ENCODE results near the gene PCDHGA7. TPM values are rescaled to one million over a fixed set of nuclear protein-coding genes. Genes with fewer than 3 reads are reported as not detected.
"Not testable (repeated sequence)": the region's sequence is repeated elsewhere in the genome, so short reads cannot be mapped to it uniquely, and the experiment has no call there.

The PCDHGA7 gene
- polyA plus RNA-seq, 4 donors = 0.30 to 0.32 TPM; not detected in 2

DNA sequence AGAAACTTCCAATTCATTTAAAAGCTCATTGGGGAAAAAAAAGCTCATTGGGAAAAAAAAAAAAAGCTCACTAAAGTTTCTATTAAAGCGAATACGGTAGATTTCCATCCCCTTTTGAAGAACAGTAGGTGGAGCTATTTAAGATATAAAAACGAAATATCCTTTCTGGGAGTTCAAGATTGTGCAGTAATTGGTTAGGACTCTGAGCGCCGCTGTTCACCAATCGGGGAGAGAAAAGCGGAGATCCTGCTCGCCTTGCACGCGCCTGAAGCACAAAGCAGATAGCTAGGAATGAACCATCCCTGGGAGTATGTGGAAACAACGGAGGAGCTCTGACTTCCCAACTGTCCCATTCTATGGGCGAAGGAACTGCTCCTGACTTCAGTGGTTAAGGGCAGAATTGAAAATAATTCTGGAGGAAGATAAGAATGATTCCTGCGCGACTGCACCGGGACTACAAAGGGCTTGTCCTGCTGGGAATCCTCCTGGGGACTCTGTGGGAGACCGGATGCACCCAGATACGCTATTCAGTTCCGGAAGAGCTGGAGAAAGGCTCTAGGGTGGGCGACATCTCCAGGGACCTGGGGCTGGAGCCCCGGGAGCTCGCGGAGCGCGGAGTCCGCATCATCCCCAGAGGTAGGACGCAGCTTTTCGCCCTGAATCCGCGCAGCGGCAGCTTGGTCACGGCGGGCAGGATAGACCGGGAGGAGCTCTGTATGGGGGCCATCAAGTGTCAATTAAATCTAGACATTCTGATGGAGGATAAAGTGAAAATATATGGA lies 48.0 kb downstream of the PCDHGA7 start, which contains the start of gene PCDHGA12:
TSS of gene PCDHGA12 (plus strand) at position 176 of the 782 bp plus-strand sequence. CDS start at position 429, 253 bp downstream.
- H3K9me3 ChIP-seq (ENCODE audit: control insufficient read depth in 2 of 2, insufficient read depth in 1 of 2, low read depth in 1 of 2, low read length in 1 of 2) = peaks cover 2 to 70% of the 10 kb centered on the region in 2 donors
- H3K27me3 ChIP-seq (ENCODE audit: control insufficient read depth in 3 of 3, insufficient read depth in 3 of 3, low read length in 3 of 3) = peaks cover 0 to 39% (median 12%) of the 10 kb centered on the region in 3 donors
- 13 to 34% (median 33%) methylated on average over 33 of the region's 33 CpGs for WGBS, 3 donors
- no peaks in the 10 kb centered on the region for H3K36me3 ChIP-seq (ENCODE audit: control insufficient read depth in 3 of 3, insufficient read depth in 2 of 3, low read depth in 1 of 3, low read length in 3 of 3)
- DNase-seq = peak in 1 of 2 donors; percentile 2
- H3K4me3 ChIP-seq (ENCODE audit: low read depth in 1 of 3, low read length in 3 of 3) = no peak within 1 kb of the TSS
- no peak for FAIRE-seq
- no peak within 1 kb of the TSS for H3K27ac ChIP-seq (ENCODE audit: low read depth in 1 of 3, low read length in 2 of 3)
- no peaks in the 10 kb centered on the region for H3K4me1 ChIP-seq (ENCODE audit: control insufficient read depth in 3 of 3, insufficient read depth in 2 of 3, low read depth in 1 of 3, low read length in 2 of 3)

DNA sequence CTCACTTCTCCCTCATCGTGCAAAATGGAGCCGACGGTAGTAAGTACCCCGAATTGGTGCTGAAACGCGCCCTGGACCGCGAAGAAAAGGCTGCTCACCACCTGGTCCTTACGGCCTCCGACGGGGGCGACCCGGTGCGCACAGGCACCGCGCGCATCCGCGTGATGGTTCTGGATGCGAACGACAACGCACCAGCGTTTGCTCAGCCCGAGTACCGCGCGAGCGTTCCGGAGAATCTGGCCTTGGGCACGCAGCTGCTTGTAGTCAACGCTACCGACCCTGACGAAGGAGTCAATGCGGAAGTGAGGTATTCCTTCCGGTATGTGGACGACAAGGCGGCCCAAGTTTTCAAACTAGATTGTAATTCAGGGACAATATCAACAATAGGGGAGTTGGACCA lies 48.7 kb downstream of the PCDHGA7 start:
- Histone ChIP-seq H3K4me3 (ENCODE audit: low read depth in 1 of 3, low read length in 3 of 3) (no peak overlapping the region), H3K27me3 (ENCODE audit: control insufficient read depth in 3 of 3, insufficient read depth in 3 of 3, low read length in 3 of 3) (peaks cover 0 to 35% (median 10%) of the 10 kb centered on the region in 3 donors), H3K9me3 (ENCODE audit: control insufficient read depth in 2 of 2, insufficient read depth in 1 of 2, low read depth in 1 of 2, low read length in 1 of 2) (peaks cover 2 to 65% of the 10 kb centered on the region in 2 donors), H3K36me3 (ENCODE audit: control insufficient read depth in 3 of 3, insufficient read depth in 2 of 3, low read depth in 1 of 3, low read length in 3 of 3) (no peaks in the 10 kb centered on the region), H3K4me1 (ENCODE audit: control insufficient read depth in 3 of 3, insufficient read depth in 2 of 3, low read depth in 1 of 3, low read length in 2 of 3) (no peaks in the 10 kb centered on the region), H3K27ac (ENCODE audit: low read depth in 1 of 3, low read length in 2 of 3) (no peak overlapping the region)
- no peak for FAIRE-seq
- DNase-seq = no peak
- 17 to 44% (median 40%) methylated on average over 37 of the region's 37 CpGs for WGBS, 3 donors

DNA sequence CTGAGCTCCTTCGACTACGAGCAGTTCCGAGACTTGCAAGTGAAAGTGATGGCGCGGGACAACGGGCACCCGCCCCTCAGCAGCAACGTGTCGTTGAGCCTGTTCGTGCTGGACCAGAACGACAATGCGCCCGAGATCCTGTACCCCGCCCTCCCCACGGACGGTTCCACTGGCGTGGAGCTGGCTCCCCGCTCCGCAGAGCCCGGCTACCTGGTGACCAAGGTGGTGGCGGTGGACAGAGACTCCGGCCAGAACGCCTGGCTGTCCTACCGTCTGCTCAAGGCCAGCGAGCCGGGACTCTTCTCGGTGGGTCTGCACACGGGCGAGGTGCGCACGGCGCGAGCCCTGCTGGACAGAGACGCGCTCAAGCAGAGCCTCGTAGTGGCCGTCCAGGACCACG lies 49.8 kb downstream of the PCDHGA7 start:
- not testable (repeated sequence) for H3K27ac ChIP-seq (ENCODE audit: low read depth in 1 of 3, low read length in 2 of 3); H3K4me1 ChIP-seq (ENCODE audit: control insufficient read depth in 3 of 3, insufficient read depth in 2 of 3, low read depth in 1 of 3, low read length in 2 of 3); H3K4me3 ChIP-seq (ENCODE audit: low read depth in 1 of 3, low read length in 3 of 3); DNase-seq; FAIRE-seq; H3K36me3 ChIP-seq (ENCODE audit: control insufficient read depth in 3 of 3, insufficient read depth in 2 of 3, low read depth in 1 of 3, low read length in 3 of 3)
- Histone ChIP-seq H3K9me3 (ENCODE audit: control insufficient read depth in 2 of 2, insufficient read depth in 1 of 2, low read depth in 1 of 2, low read length in 1 of 2) (peaks cover 2 to 55% of the 10 kb centered on the region in 2 donors), H3K27me3 (ENCODE audit: control insufficient read depth in 3 of 3, insufficient read depth in 3 of 3, low read length in 3 of 3) (peaks cover 0 to 29% (median 10%) of the 10 kb centered on the region in 3 donors)
- WGBS, 3 donors = 36 to 57% (median 50%) methylated on average over 22 to 38 of the region's 38 CpGs

DNA sequence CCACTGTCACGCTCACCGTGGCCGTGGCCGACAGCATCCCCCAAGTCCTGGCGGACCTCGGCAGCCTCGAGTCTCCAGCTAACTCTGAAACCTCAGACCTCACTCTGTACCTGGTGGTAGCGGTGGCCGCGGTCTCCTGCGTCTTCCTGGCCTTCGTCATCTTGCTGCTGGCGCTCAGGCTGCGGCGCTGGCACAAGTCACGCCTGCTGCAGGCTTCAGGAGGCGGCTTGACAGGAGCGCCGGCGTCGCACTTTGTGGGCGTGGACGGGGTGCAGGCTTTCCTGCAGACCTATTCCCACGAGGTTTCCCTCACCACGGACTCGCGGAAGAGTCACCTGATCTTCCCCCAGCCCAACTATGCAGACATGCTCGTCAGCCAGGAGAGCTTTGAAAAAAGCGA lies 50.2 kb downstream of the PCDHGA7 start:
- not testable (repeated sequence) for H3K27ac ChIP-seq (ENCODE audit: low read depth in 1 of 3, low read length in 2 of 3); H3K4me1 ChIP-seq (ENCODE audit: control insufficient read depth in 3 of 3, insufficient read depth in 2 of 3, low read depth in 1 of 3, low read length in 2 of 3); H3K36me3 ChIP-seq (ENCODE audit: control insufficient read depth in 3 of 3, insufficient read depth in 2 of 3, low read depth in 1 of 3, low read length in 3 of 3); DNase-seq; FAIRE-seq; H3K4me3 ChIP-seq (ENCODE audit: low read depth in 1 of 3, low read length in 3 of 3)
- 29 to 41% (median 40%) methylated on average over 25 to 29 of the region's 29 CpGs for WGBS, 3 donors
- Histone ChIP-seq H3K9me3 (ENCODE audit: control insufficient read depth in 2 of 2, insufficient read depth in 1 of 2, low read depth in 1 of 2, low read length in 1 of 2) (peaks cover 2 to 51% of the 10 kb centered on the region in 2 donors), H3K27me3 (ENCODE audit: control insufficient read depth in 3 of 3, insufficient read depth in 3 of 3, low read length in 3 of 3) (peaks cover 0 to 26% (median 8%) of the 10 kb centered on the region in 3 donors)

DNA sequence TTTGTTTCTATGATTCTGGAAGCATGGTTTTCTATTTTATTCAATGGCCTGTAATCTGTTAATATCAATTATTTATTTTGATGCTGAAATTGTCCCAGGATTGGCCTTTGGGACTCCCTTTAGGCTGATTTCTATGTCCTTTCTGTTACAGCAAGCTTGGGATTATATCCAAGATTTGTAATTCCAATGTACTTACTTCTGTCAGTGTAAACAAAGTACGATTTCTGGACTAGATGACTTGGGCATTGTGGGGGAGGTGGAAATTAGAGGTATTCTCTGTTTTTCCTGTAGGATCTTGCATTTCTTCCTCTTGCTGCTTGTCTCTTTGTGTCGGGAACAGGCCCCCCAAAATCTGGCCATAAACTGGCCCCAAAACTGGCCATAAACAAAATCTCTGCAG lies 51.5 kb downstream of the PCDHGA7 start:
- H3K9me3 ChIP-seq (ENCODE audit: control insufficient read depth in 2 of 2, insufficient read depth in 1 of 2, low read depth in 1 of 2, low read length in 1 of 2) = peaks cover 0 to 45% of the 10 kb centered on the region in 2 donors

More for the DNA sequence above, 51.5 kb downstream of the PCDHGA7 start:
- H3K27me3 ChIP-seq (ENCODE audit: control insufficient read depth in 3 of 3, insufficient read depth in 3 of 3, low read length in 3 of 3) = peaks cover 0 to 26% (median 8%) of the 10 kb centered on the region in 3 donors
- no peaks in the 10 kb centered on the region for H3K4me1 ChIP-seq (ENCODE audit: control insufficient read depth in 3 of 3, insufficient read depth in 2 of 3, low read depth in 1 of 3, low read length in 2 of 3)
- no peak overlapping the region for H3K27ac ChIP-seq (ENCODE audit: low read depth in 1 of 3, low read length in 2 of 3)
- no peak overlapping the region for H3K4me3 ChIP-seq (ENCODE audit: low read depth in 1 of 3, low read length in 3 of 3)
- DNase-seq (no peak), FAIRE-seq (no peak)
- H3K36me3 ChIP-seq (ENCODE audit: control insufficient read depth in 3 of 3, insufficient read depth in 2 of 3, low read depth in 1 of 3, low read length in 3 of 3) = no peaks in the 10 kb centered on the region
- 64 to 75% (median 71%) methylated on average over 2 of the region's 2 CpGs for WGBS, 3 donors

Other genes with a start within 250 kb of the PCDHGA7 start
- under 1 TPM in 2 of 4 donors, not detected in 2; 0.91 to 0.99 TPM for gene PCDHB5, start 247.5 kb upstream of the PCDHGA7 start, polyA plus RNA-seq
- gene PCDHB6, start 232.7 kb upstream of the PCDHGA7 start, polyA plus RNA-seq = under 1 TPM in 2 of 4 donors, not detected in 2; 0.13 to 0.52 TPM
- 1 to 10 TPM in 1 of 4 donors, under 1 TPM in 2, not detected in 1; 0.27 to 1.1 (median 0.36) TPM for gene PCDHB7, start 210.1 kb upstream of the PCDHGA7 start, polyA plus RNA-seq
- gene PCDHB8, start 205.0 kb upstream of the PCDHGA7 start, polyA plus RNA-seq = under 1 TPM in 2 of 4 donors, not detected in 2; 0.18 to 0.49 TPM
- under 1 TPM in 2 of 4 donors, not detected in 2; 0.37 to 0.65 TPM for gene PCDHB16, start 200.4 kb upstream of the PCDHGA7 start, polyA plus RNA-seq
- gene PCDHB9, start 195.6 kb upstream of the PCDHGA7 start, polyA plus RNA-seq = under 1 TPM in 2 of 4 donors, not detected in 2; 0.34 to 0.44 TPM
- gene PCDHB10, start 190.4 kb upstream of the PCDHGA7 start, polyA plus RNA-seq = 1 to 10 TPM in 2 of 4 donors, not detected in 2; 1.1 to 1.3 TPM
- under 1 TPM in 2 of 4 donors, not detected in 2; 0.27 to 0.65 TPM for gene PCDHB11, start 183.1 kb upstream of the PCDHGA7 start, polyA plus RNA-seq
- under 1 TPM in 2 of 4 donors, not detected in 2; 0.46 to 0.71 TPM for gene PCDHB12, start 174.0 kb upstream of the PCDHGA7 start, polyA plus RNA-seq
- under 1 TPM in 2 of 4 donors, not detected in 2; 0.49 to 0.71 TPM for gene PCDHB13, start 168.8 kb upstream of the PCDHGA7 start, polyA plus RNA-seq
- gene PCDHB14, start 159.4 kb upstream of the PCDHGA7 start, polyA plus RNA-seq = 1 to 10 TPM in 1 of 4 donors, under 1 TPM in 1, not detected in 2; 0.81 to 1.5 TPM
- gene PCDHB15, start 137.3 kb upstream of the PCDHGA7 start, polyA plus RNA-seq = 1 to 10 TPM in 2 of 4 donors, under 1 TPM in 2; 0.22 to 1.7 (median 0.65) TPM
- gene SLC25A2, start 78.7 kb upstream of the PCDHGA7 start, polyA plus RNA-seq = under 1 TPM in 3 of 4 donors, not detected in 1; 0.12 to 0.45 (median 0.15) TPM
- gene TAF7, start 62.0 kb upstream of the PCDHGA7 start, polyA plus RNA-seq = 10 to 100 TPM; 58.8 to 91.9 (median 66.1) TPM
- gene PCDHGA1, start 52.2 kb upstream of the PCDHGA7 start, polyA plus RNA-seq = under 1 TPM in 3 of 4 donors, not detected in 1; 0.10 to 0.27 (median 0.13) TPM
- gene PCDHGA2, start 44.0 kb upstream of the PCDHGA7 start, polyA plus RNA-seq = under 1 TPM in 3 of 4 donors, not detected in 1; 0.27 to 0.81 (median 0.64) TPM
- gene PCDHGA3, start 38.9 kb upstream of the PCDHGA7 start, polyA plus RNA-seq = under 1 TPM in 2 of 4 donors, not detected in 2; 0.24 to 0.49 TPM
- under 1 TPM in 2 of 4 donors, not detected in 2; 0.19 to 0.21 TPM for gene PCDHGB1, start 32.6 kb upstream of the PCDHGA7 start, polyA plus RNA-seq
- gene PCDHGA4, start 27.7 kb upstream of the PCDHGA7 start, polyA plus RNA-seq = under 1 TPM in 2 of 4 donors, not detected in 2; 0.31 to 0.43 TPM
- under 1 TPM in 2 of 4 donors, not detected in 2; 0.37 to 0.68 TPM for gene PCDHGB2, start 22.7 kb upstream of the PCDHGA7 start, polyA plus RNA-seq
- gene PCDHGA5, start 18.6 kb upstream of the PCDHGA7 start, polyA plus RNA-seq = under 1 TPM in 2 of 4 donors, not detected in 2; 0.43 to 0.68 TPM
- under 1 TPM in 2 of 4 donors, not detected in 2; 0.31 to 0.43 TPM for gene PCDHGB3, start 12.5 kb upstream of the PCDHGA7 start, polyA plus RNA-seq
- gene PCDHGA6, start 8.9 kb upstream of the PCDHGA7 start, polyA plus RNA-seq = 1 to 10 TPM in 1 of 4 donors, under 1 TPM in 1, not detected in 2; 0.72 to 1.0 TPM
- under 1 TPM in 2 of 4 donors, not detected in 2; 0.75 to 0.77 TPM for gene PCDHGB4, start 5.0 kb downstream of the PCDHGA7 start, polyA plus RNA-seq
- under 1 TPM in 2 of 4 donors, not detected in 2; 0.10 to 0.15 TPM for gene PCDHGA8, start 9.9 kb downstream of the PCDHGA7 start, polyA plus RNA-seq
- 1 to 10 TPM in 2 of 4 donors, under 1 TPM in 1, not detected in 1; 0.27 to 1.6 (median 1.2) TPM for gene PCDHGB5, start 15.2 kb downstream of the PCDHGA7 start, polyA plus RNA-seq
- gene PCDHGA9, start 20.0 kb downstream of the PCDHGA7 start, polyA plus RNA-seq = 1 to 10 TPM in 1 of 4 donors, under 1 TPM in 1, not detected in 2; 0.75 to 1.0 TPM
- gene PCDHGB6, start 25.3 kb downstream of the PCDHGA7 start, polyA plus RNA-seq = 1 to 10 TPM in 2 of 4 donors, not detected in 2; 1.3 to 1.4 TPM
- gene PCDHGA10, start 30.2 kb downstream of the PCDHGA7 start, polyA plus RNA-seq = 1 to 10 TPM in 2 of 4 donors, under 1 TPM in 1, not detected in 1; 0.27 to 2.2 (median 1.2) TPM
- gene PCDHGB7, start 34.9 kb downstream of the PCDHGA7 start, polyA plus RNA-seq = 1 to 10 TPM in 2 of 4 donors, not detected in 2; 1.8 to 2.8 TPM
- gene PCDHGA11, start 38.3 kb downstream of the PCDHGA7 start, polyA plus RNA-seq = 1 to 10 TPM in 1 of 4 donors, under 1 TPM in 1, not detected in 2; 0.81 to 1.0 TPM
- gene PCDHGA12, start 47.8 kb downstream of the PCDHGA7 start, polyA plus RNA-seq = 1 to 10 TPM in 1 of 4 donors, under 1 TPM in 2, not detected in 1; 0.41 to 1.5 (median 0.54) TPM
- gene PCDHGC3, start 93.2 kb downstream of the PCDHGA7 start, polyA plus RNA-seq = 10 to 100 TPM in 2 of 4 donors, 1 to 10 TPM in 2; 2.5 to 33.3 (median 8.9) TPM
- gene PCDHGC4, start 102.3 kb downstream of the PCDHGA7 start, polyA plus RNA-seq = under 1 TPM in 2 of 4 donors, not detected in 2; 0.34 TPM
- under 1 TPM in 2 of 4 donors, not detected in 2; 0.07 to 0.18 TPM for gene PCDHGC5, start 106.3 kb downstream of the PCDHGA7 start, polyA plus RNA-seq
- 10 to 100 TPM; 58.4 to 97.3 (median 90.6) TPM for gene DIAPH1, start 236.3 kb downstream of the PCDHGA7 start, polyA plus RNA-seq

Measured in small intestine (tissue), 7 donors.